ENCODE data around the gene ARAP1.

- TF ChIP-seq POLR2AphosphoS5 (IDR thresholded peaks at IDR 0.05; ENCODE audit: low read depth, low read length) (no peak), POLR2A (IDR thresholded peaks at IDR 0.05; ENCODE audit: low read depth, low read length) (no peak), PAX5 (IDR thresholded peaks at IDR 0.05; ENCODE audit: insufficient read depth, low read length, severe bottlenecking) (no peak), POU2F2 (IDR thresholded peaks at IDR 0.05; ENCODE audit: low read depth, low read length) (no peak), TAF1 (IDR thresholded peaks at IDR 0.05; ENCODE audit: low read depth, low read length) (no peak), SPI1 (IDR thresholded peaks at IDR 0.05; ENCODE audit: low read depth, low read length) (no peak)
Measured at GRCh38 chr11:72737336-72737735, 14.9 kb downstream of the ARAP1 start.
